Astrocyte (in vitro differentiated cells and primary cell): ENCODE results near the gene XPO6. TPM values are rescaled to one million over a fixed set of nuclear protein-coding genes. Genes with fewer than 3 reads are reported as not detected.

ENCODE experiments used
- DNase-seq: peaks from one replicate; pipeline ENCODE4 v3.0.0-alpha.2; 2010; ENCODE audit warnings: low read depth
- FAIRE-seq: peaks from 2 replicates; lab custom pipeline; 2011; peaks lifted over from hg19 to GRCh38; lab: Jason Lieb, UNC
- H2AFZ ChIP-seq: 2 replicates; pipeline ENCODE4 v1.6.0; 2012; ENCODE audit warnings: low read depth, low read length, inconsistent platforms
- H3K27ac ChIP-seq: 2 replicates; pipeline ENCODE4 v1.5.1; 2011; ENCODE audit warnings: low read depth, low read length, inconsistent platforms
- H3K27me3 ChIP-seq: 2 replicates; pipeline ENCODE4 v1.6.0; 2011; ENCODE audit warnings: low read length, inconsistent platforms; ENCODE audit not compliant: insufficient read depth
- H3K36me3 ChIP-seq: 2 replicates; pipeline ENCODE4 v1.5.1; 2011; ENCODE audit warnings: low read length, inconsistent platforms; ENCODE audit not compliant: insufficient read depth
- H3K4me1 ChIP-seq: 2 replicates; pipeline ENCODE4 v1.5.1; 2011; ENCODE audit warnings: low read length, inconsistent platforms; ENCODE audit not compliant: insufficient read depth
- H3K4me2 ChIP-seq: 2 replicates; pipeline ENCODE4 v1.6.0; 2012; ENCODE audit warnings: low read length, inconsistent platforms
- H3K4me3 ChIP-seq: 2 replicates; pipeline ENCODE4 v1.5.1; 2011; ENCODE audit warnings: low read depth, mild to moderate bottlenecking, low read length, inconsistent platforms; ENCODE audit not compliant: insufficient read depth
- H3K79me2 ChIP-seq: 2 replicates; pipeline ENCODE4 v1.6.0; 2012; ENCODE audit warnings: mild to moderate bottlenecking, low read length, inconsistent platforms; ENCODE audit not compliant: insufficient read depth
- H3K9ac ChIP-seq: 2 replicates; pipeline ENCODE4 v1.6.0; 2012; ENCODE audit warnings: mild to moderate bottlenecking, low read length, inconsistent platforms
- H3K9me3 ChIP-seq: 2 replicates; pipeline ENCODE4 v1.5.1; 2012; ENCODE audit warnings: low read depth, mild to moderate bottlenecking, low read length, inconsistent platforms; ENCODE audit not compliant: insufficient read depth
- H4K20me1 ChIP-seq: 2 replicates; pipeline ENCODE4 v1.6.0; 2012; ENCODE audit warnings: low read length, inconsistent platforms; ENCODE audit not compliant: insufficient read depth
- H3K27ac Mint-ChIP-seq: one replicate; pipeline ENCODE4 v1.8.0; 2021; ENCODE audit warnings: mild to moderate bottlenecking, mixed read lengths; ENCODE audit not compliant: unreplicated experiment
- H3K27me3 Mint-ChIP-seq: one replicate; pipeline ENCODE4 v1.8.0; 2021; ENCODE audit warnings: low read depth, mixed read lengths; ENCODE audit not compliant: unreplicated experiment
- H3K36me3 Mint-ChIP-seq: one replicate; pipeline ENCODE4 v1.8.0; 2021; ENCODE audit warnings: low read depth, mixed read lengths; ENCODE audit not compliant: unreplicated experiment
- H3K4me1 Mint-ChIP-seq: one replicate; pipeline ENCODE4 v1.8.0; 2021; ENCODE audit warnings: low read depth, mixed read lengths; ENCODE audit not compliant: unreplicated experiment
- H3K4me3 Mint-ChIP-seq: one replicate; pipeline ENCODE4 v1.8.0; 2021; ENCODE audit warnings: mild to moderate bottlenecking, moderate library complexity, mixed read lengths; ENCODE audit not compliant: unreplicated experiment
- H3K9me3 Mint-ChIP-seq: one replicate; pipeline ENCODE4 v1.8.0; 2021; ENCODE audit warnings: mild to moderate bottlenecking, mixed read lengths; ENCODE audit not compliant: unreplicated experiment
- CTCF ChIP-seq: IDR thresholded peaks from 2 replicates; pipeline ENCODE4 v1.5.1; 2011; ENCODE audit warnings: low read depth, mild to moderate bottlenecking, inconsistent platforms, low read length, moderate library complexity; ENCODE audit not compliant: insufficient read depth
- EZH2 ChIP-seq: IDR thresholded peaks from 2 replicates; pipeline ENCODE4 v1.6.1; 2012; ENCODE audit warnings: mild to moderate bottlenecking, low read length, inconsistent platforms; ENCODE audit not compliant: insufficient read depth
- total RNA-seq: library from RNA; stranded (reverse); gene quantifications from 2 replicates; pipeline ENCODE4 v1.2.1, GENCODE V29; 2021

The XPO6 gene
- total RNA-seq, 1 donor from 2014 or later: 135 TPM

- no peak overlapping the region for H3K27ac ChIP-seq
- H3K9ac ChIP-seq: no peak overlapping the region
- no peak for DNase-seq
- no peak for FAIRE-seq
- no peaks in the 10 kb centered on the region for H3K9me3 ChIP-seq
- Mint-ChIP-seq H3K27ac (no peak overlapping the region), H3K4me3 (no peak overlapping the region), H3K36me3 (no peaks in the 10 kb centered on the region), H3K9me3 (peaks cover 3% of the 10 kb centered on the region), H3K27me3 (peaks cover 64% of the 10 kb centered on the region), H3K4me1 (no peaks in the 10 kb centered on the region)
- H3K4me1 ChIP-seq: no peaks in the 10 kb centered on the region
- H4K20me1 ChIP-seq: no peaks in the 10 kb centered on the region
- TF ChIP-seq EZH2 (no peak), CTCF (no peak)
- peaks cover 31% of the 10 kb centered on the region for H3K27me3 ChIP-seq
- H3K4me3 ChIP-seq: no peak overlapping the region
- no peak overlapping the region for H2AFZ ChIP-seq
- H3K36me3 ChIP-seq: no peaks in the 10 kb centered on the region
- H3K4me2 ChIP-seq: no peak overlapping the region
- no peaks in the 10 kb centered on the region for H3K79me2 ChIP-seq
These were observed 153.8 kb downstream of the XPO6 start for GRCh38 chr16:28057949-28058348.

GRCh38 chr16:28053461-28053860 lies 158.3 kb downstream of the XPO6 start:
- no peak overlapping the region for H2AFZ ChIP-seq
- Mint-ChIP-seq H3K4me3 (no peak overlapping the region), H3K27me3 (peaks cover 29% of the 10 kb centered on the region), H3K27ac (no peak overlapping the region), H3K4me1 (no peaks in the 10 kb centered on the region), H3K9me3 (peaks cover 3% of the 10 kb centered on the region), H3K36me3 (no peaks in the 10 kb centered on the region)
- no peak overlapping the region for H3K9ac ChIP-seq
- H3K36me3 ChIP-seq: no peaks in the 10 kb centered on the region
- no peaks in the 10 kb centered on the region for H3K9me3 ChIP-seq
- H3K27ac ChIP-seq: no peak overlapping the region
- H3K4me2 ChIP-seq: no peak overlapping the region
- no peak for FAIRE-seq
- no peaks in the 10 kb centered on the region for H3K4me1 ChIP-seq
- no peaks in the 10 kb centered on the region for H3K79me2 ChIP-seq
- peaks cover 2% of the 10 kb centered on the region for H3K27me3 ChIP-seq
- H4K20me1 ChIP-seq: no peaks in the 10 kb centered on the region
- no peak for TF ChIP-seq CTCF
- TF ChIP-seq EZH2: no peak
- no peak overlapping the region for H3K4me3 ChIP-seq
- DNase-seq: no peak

GRCh38 chr16:28052274-28053128 lies 159.3 kb downstream of the XPO6 start:
- FAIRE-seq: no peak
- no peaks in the 10 kb centered on the region for H3K36me3 Mint-ChIP-seq
- H3K27me3 Mint-ChIP-seq: peaks cover 23% of the 10 kb centered on the region
- Histone ChIP-seq H3K9me3 (no peaks in the 10 kb centered on the region), H3K79me2 (no peaks in the 10 kb centered on the region), H3K4me2 (no peak overlapping the region), H3K4me3 (no peak overlapping the region), H3K36me3 (no peaks in the 10 kb centered on the region), H2AFZ (no peak overlapping the region), H3K27ac (no peak overlapping the region), H3K9ac (no peak overlapping the region), H3K4me1 (no peaks in the 10 kb centered on the region), H4K20me1 (no peaks in the 10 kb centered on the region), H3K27me3 (peaks cover 2% of the 10 kb centered on the region)
- DNase-seq: no peak
- H3K4me1 Mint-ChIP-seq: no peaks in the 10 kb centered on the region
- H3K9me3 Mint-ChIP-seq: peaks cover 5% of the 10 kb centered on the region
- no peak overlapping the region for H3K27ac Mint-ChIP-seq
- TF ChIP-seq CTCF (no peak), EZH2 (no peak)
- no peak overlapping the region for H3K4me3 Mint-ChIP-seq
